Measurements from ENCODE around the gene IL20. TPM values are rescaled to one million over a fixed set of nuclear protein-coding genes. Genes with fewer than 3 reads are reported as not detected.

Gene IL20
- polyA plus RNA-seq, 1 donor from 2014 or later: not detected

- TF ChIP-seq, protein P1, sequence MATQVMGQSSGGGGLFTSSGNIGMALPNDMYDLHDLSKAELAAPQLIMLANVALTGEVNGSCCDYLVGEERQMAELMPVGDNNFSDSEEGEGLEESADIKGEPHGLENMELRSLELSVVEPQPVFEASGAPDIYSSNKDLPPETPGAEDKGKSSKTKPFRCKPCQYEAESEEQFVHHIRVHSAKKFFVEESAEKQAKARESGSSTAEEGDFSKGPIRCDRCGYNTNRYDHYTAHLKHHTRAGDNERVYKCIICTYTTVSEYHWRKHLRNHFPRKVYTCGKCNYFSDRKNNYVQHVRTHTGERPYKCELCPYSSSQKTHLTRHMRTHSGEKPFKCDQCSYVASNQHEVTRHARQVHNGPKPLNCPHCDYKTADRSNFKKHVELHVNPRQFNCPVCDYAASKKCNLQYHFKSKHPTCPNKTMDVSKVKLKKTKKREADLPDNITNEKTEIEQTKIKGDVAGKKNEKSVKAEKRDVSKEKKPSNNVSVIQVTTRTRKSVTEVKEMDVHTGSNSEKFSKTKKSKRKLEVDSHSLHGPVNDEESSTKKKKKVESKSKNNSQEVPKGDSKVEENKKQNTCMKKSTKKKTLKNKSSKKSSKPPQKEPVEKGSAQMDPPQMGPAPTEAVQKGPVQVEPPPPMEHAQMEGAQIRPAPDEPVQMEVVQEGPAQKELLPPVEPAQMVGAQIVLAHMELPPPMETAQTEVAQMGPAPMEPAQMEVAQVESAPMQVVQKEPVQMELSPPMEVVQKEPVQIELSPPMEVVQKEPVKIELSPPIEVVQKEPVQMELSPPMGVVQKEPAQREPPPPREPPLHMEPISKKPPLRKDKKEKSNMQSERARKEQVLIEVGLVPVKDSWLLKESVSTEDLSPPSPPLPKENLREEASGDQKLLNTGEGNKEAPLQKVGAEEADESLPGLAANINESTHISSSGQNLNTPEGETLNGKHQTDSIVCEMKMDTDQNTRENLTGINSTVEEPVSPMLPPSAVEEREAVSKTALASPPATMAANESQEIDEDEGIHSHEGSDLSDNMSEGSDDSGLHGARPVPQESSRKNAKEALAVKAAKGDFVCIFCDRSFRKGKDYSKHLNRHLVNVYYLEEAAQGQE (IDR thresholded peaks at IDR 0.05; ENCODE audit: borderline replicate concordance): no peak
- TF ChIP-seq MXI1 (conservative IDR thresholded peaks at IDR 0.05; ENCODE audit: poor library complexity, severe bottlenecking): no peak
Observed at GRCh38 chr1:206872139-206872538, 6.7 kb downstream of the IL20 start (continued).

- Histone ChIP-seq H3K36me3 (ENCODE audit: insufficient read depth, low read length) (no peaks in the 10 kb centered on the region), H3K27me3 (ENCODE audit: insufficient read depth, low read depth, low read length) (no peaks in the 10 kb centered on the region), H3K9me3 (ENCODE audit: low read length) (no peaks in the 10 kb centered on the region), H4K20me1 (ENCODE audit: insufficient read depth) (no peaks in the 10 kb centered on the region), H3K79me2 (replicated peaks; ENCODE audit: insufficient read depth, low read length) (no peaks in the 10 kb centered on the region), H3F3A (ENCODE audit: insufficient read depth, low read length, poor library complexity, severe bottlenecking) (no peaks in the 10 kb centered on the region), H3K4me3 (ENCODE audit: low read length) (no peak overlapping the region), H3K27ac (ENCODE audit: low read length) (no peak overlapping the region), H3K9ac (ENCODE audit: low read length) (no peak overlapping the region), H3K4me2 (ENCODE audit: low read length) (no peak overlapping the region), H3K9me2 (ENCODE audit: insufficient read depth, low read length) (no peaks in the 10 kb centered on the region), H2AFZ (ENCODE audit: low read depth, low read length) (no peak overlapping the region)
- TF ChIP-seq, protein P2, sequence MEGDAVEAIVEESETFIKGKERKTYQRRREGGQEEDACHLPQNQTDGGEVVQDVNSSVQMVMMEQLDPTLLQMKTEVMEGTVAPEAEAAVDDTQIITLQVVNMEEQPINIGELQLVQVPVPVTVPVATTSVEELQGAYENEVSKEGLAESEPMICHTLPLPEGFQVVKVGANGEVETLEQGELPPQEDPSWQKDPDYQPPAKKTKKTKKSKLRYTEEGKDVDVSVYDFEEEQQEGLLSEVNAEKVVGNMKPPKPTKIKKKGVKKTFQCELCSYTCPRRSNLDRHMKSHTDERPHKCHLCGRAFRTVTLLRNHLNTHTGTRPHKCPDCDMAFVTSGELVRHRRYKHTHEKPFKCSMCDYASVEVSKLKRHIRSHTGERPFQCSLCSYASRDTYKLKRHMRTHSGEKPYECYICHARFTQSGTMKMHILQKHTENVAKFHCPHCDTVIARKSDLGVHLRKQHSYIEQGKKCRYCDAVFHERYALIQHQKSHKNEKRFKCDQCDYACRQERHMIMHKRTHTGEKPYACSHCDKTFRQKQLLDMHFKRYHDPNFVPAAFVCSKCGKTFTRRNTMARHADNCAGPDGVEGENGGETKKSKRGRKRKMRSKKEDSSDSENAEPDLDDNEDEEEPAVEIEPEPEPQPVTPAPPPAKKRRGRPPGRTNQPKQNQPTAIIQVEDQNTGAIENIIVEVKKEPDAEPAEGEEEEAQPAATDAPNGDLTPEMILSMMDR (IDR thresholded peaks at IDR 0.05; ENCODE audit: poor library complexity, severe bottlenecking): no peak
- TF ChIP-seq RAD21 (conservative IDR thresholded peaks at IDR 0.05) (no peak), POLR2AphosphoS5 (IDR thresholded peaks at IDR 0.05) (no peak), EZH2 (IDR thresholded peaks at IDR 0.05; ENCODE audit: borderline replicate concordance, insufficient read depth, low read length, poor library complexity, severe bottlenecking) (no peak), TAF1 (IDR thresholded peaks at IDR 0.05; ENCODE audit: low read depth) (no peak), SMC3 (conservative IDR thresholded peaks at IDR 0.05; ENCODE audit: poor library complexity) (no peak), EP300 (conservative IDR thresholded peaks at IDR 0.05; ENCODE audit: poor library complexity, severe bottlenecking) (no peak), MXI1 (conservative IDR thresholded peaks at IDR 0.05; ENCODE audit: poor library complexity, severe bottlenecking) (no peak)
- TF ChIP-seq, protein P1 (IDR thresholded peaks at IDR 0.05; ENCODE audit: borderline replicate concordance): no peak
Observed at GRCh38 chr1:206873603-206874188, 8.3 kb downstream of the IL20 start.
